ENCODE data around the gene GPANK1. TPM values are rescaled to one million over a fixed set of nuclear protein-coding genes. Genes with fewer than 3 reads are reported as not detected.

GPANK1 gene
- total and polyA plus RNA-seq, 9 of the 15 experiments (the other 6 are each of a cell fraction or from before 2014, with no cell fraction given): 32.2 to 111 (median 46.3) TPM

DNA sequence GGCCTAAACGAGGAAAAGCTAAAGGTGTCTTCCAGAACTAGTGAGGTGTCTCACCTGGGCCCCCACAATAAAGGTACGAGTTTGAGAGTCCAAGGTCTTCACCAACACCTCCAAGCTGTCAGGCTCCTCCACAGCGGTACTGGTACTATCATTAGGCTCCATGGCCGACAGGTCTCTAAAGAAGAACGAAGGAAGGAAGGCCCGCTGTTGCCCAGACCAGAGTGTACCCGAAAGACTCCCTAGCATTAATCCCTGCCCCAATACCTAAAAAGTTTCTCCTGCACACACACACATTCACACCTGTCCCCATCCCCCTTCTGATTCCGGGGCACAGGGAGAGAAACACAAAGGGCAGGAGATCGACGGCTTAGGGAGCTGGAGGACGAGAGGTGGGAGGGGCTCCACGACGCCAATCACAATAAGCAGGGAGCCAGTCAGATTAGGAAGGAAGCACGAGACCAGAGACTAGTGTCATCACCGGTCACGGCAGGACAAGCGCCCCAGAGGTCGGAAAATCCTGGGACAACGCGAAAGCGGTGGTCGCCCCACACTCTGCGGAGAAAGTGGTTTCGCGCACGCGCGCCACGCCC lies 13.1 kb downstream of the GPANK1 start (continued):
- TF ChIP-seq, protein P1, sequence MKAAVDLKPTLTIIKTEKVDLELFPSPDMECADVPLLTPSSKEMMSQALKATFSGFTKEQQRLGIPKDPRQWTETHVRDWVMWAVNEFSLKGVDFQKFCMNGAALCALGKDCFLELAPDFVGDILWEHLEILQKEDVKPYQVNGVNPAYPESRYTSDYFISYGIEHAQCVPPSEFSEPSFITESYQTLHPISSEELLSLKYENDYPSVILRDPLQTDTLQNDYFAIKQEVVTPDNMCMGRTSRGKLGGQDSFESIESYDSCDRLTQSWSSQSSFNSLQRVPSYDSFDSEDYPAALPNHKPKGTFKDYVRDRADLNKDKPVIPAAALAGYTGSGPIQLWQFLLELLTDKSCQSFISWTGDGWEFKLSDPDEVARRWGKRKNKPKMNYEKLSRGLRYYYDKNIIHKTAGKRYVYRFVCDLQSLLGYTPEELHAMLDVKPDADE (conservative IDR thresholded peaks at IDR 0.05; ENCODE audit: control insufficient read depth, low read depth, low read length): peak; percentile 83; the same call in 1 of the 2 replicates
- TF ChIP-seq ZNF551 (CRISPR knock-in tag; IDR thresholded peaks at IDR 0.05) (no peak), PHB2 (IDR thresholded peaks at IDR 0.05; ENCODE audit: low read depth) (no peak), TAF7 (tag; IDR thresholded peaks at IDR 0.05) (peak; percentile 67; the same call in 1 of the 2 replicates), ZNF217 (CRISPR knock-in tag; IDR thresholded peaks at IDR 0.05) (no peak), ZNF589 (CRISPR knock-in tag; IDR thresholded peaks at IDR 0.05; ENCODE audit: low read depth) (0 out of 2 replicates have a peak, but pooled peaks have one; percentile 19), TEAD1 (CRISPR knock-in tag; IDR thresholded peaks at IDR 0.05) (0 out of 4 replicates have a peak, but pooled peaks of 1 of the 2 experiments have one; percentile 6), KLF13 (tag; IDR thresholded peaks at IDR 0.05; ENCODE audit: borderline replicate concordance, low read depth) (peak; percentile 92), ELF2 (CRISPR knock-in tag; IDR thresholded peaks at IDR 0.05) (0 out of 2 replicates have a peak, but pooled peaks have one; percentile 69), ZNF140 (CRISPR knock-in tag; IDR thresholded peaks at IDR 0.05) (no peak), NFXL1 (CRISPR knock-in tag; IDR thresholded peaks at IDR 0.05) (no peak), MYC (IDR thresholded peaks at IDR 0.05; ENCODE audit: low read depth, low read length) (peak; percentile 75; the same call in 1 of the 2 replicates), MYC (CRISPR knock-in tag; IDR thresholded peaks at IDR 0.05; ENCODE audit: borderline replicate concordance, low read depth) (no peak)
- TF ChIP-seq, protein P2, sequence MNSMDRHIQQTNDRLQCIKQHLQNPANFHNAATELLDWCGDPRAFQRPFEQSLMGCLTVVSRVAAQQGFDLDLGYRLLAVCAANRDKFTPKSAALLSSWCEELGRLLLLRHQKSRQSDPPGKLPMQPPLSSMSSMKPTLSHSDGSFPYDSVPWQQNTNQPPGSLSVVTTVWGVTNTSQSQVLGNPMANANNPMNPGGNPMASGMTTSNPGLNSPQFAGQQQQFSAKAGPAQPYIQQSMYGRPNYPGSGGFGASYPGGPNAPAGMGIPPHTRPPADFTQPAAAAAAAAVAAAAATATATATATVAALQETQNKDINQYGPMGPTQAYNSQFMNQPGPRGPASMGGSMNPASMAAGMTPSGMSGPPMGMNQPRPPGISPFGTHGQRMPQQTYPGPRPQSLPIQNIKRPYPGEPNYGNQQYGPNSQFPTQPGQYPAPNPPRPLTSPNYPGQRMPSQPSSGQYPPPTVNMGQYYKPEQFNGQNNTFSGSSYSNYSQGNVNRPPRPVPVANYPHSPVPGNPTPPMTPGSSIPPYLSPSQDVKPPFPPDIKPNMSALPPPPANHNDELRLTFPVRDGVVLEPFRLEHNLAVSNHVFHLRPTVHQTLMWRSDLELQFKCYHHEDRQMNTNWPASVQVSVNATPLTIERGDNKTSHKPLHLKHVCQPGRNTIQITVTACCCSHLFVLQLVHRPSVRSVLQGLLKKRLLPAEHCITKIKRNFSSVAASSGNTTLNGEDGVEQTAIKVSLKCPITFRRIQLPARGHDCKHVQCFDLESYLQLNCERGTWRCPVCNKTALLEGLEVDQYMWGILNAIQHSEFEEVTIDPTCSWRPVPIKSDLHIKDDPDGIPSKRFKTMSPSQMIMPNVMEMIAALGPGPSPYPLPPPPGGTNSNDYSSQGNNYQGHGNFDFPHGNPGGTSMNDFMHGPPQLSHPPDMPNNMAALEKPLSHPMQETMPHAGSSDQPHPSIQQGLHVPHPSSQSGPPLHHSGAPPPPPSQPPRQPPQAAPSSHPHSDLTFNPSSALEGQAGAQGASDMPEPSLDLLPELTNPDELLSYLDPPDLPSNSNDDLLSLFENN (IDR thresholded peaks at IDR 0.05; ENCODE audit: low read depth in 2 of 2, low read length in 2 of 2): 0 out of 4 replicates have a peak, but pooled peaks of 1 of the 2 experiments have one; percentile 24
- TF ChIP-seq, protein P3, sequence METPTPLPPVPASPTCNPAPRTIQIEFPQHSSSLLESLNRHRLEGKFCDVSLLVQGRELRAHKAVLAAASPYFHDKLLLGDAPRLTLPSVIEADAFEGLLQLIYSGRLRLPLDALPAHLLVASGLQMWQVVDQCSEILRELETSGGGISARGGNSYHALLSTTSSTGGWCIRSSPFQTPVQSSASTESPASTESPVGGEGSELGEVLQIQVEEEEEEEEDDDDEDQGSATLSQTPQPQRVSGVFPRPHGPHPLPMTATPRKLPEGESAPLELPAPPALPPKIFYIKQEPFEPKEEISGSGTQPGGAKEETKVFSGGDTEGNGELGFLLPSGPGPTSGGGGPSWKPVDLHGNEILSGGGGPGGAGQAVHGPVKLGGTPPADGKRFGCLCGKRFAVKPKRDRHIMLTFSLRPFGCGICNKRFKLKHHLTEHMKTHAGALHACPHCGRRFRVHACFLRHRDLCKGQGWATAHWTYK (CRISPR knock-in tag; IDR thresholded peaks at IDR 0.05): no peak
- TF ChIP-seq, protein P4, sequence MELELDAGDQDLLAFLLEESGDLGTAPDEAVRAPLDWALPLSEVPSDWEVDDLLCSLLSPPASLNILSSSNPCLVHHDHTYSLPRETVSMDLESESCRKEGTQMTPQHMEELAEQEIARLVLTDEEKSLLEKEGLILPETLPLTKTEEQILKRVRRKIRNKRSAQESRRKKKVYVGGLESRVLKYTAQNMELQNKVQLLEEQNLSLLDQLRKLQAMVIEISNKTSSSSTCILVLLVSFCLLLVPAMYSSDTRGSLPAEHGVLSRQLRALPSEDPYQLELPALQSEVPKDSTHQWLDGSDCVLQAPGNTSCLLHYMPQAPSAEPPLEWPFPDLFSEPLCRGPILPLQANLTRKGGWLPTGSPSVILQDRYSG (tag; conservative IDR thresholded peaks at IDR 0.05; ENCODE audit: low read depth): no peak
